ACC112 (cell line): ENCODE data around the gene HOXB7.

ENCODE experiments used
- H2AFZ ChIP-seq: fragments of 200-600 bp; sonication (generic); one replicate; pipeline ENCODE4 v1.6.0; 2017; ENCODE audit warnings: antibody characterized with exemption, low read length; ENCODE audit not compliant: unreplicated experiment
- H3K27ac ChIP-seq: fragments of 200-600 bp; sonication (generic); 2 replicates; pipeline ENCODE4 v1.5.1; 2014; ENCODE audit warnings: low read depth, mild to moderate bottlenecking, antibody characterized with exemption, low read length, moderate library complexity
- H3K27me3 ChIP-seq: fragments of 200-600 bp; sonication (generic); 2 replicates; pipeline ENCODE4 v1.6.1; 2014; ENCODE audit warnings: mild to moderate bottlenecking, antibody characterized with exemption, low read length, moderate library complexity, mixed read lengths; ENCODE audit not compliant: insufficient read depth
- H3K36me3 ChIP-seq: fragments of 200-600 bp; sonication (generic); 2 replicates; pipeline ENCODE4 v1.6.1; 2016; ENCODE audit warnings: mild to moderate bottlenecking, antibody characterized with exemption, low read length, moderate library complexity, mixed read lengths; ENCODE audit not compliant: insufficient read depth
- H3K4me1 ChIP-seq: fragments of 200-600 bp; sonication (generic); one replicate; pipeline ENCODE4 v1.6.1; 2016; ENCODE audit warnings: low read length, mixed read lengths; ENCODE audit not compliant: insufficient read depth, unreplicated experiment, control insufficient read depth
- H3K4me3 ChIP-seq: fragments of 200-600 bp; sonication (generic); 2 replicates; pipeline ENCODE4 v1.5.1; 2014; ENCODE audit warnings: mild to moderate bottlenecking, low read depth, low read length
- H3K79me2 ChIP-seq: fragments of 200-600 bp; sonication (generic); one replicate; pipeline ENCODE4 v1.6.0; 2016; ENCODE audit warnings: low read length; ENCODE audit not compliant: control insufficient read depth, unreplicated experiment, insufficient read depth

HOXB7 gene

GRCh38 chr17:48558831-48559121 lies 52.0 kb downstream of the HOXB7 start:
- Histone ChIP-seq H3K27ac (no peak overlapping the region), H3K4me3 (no peak overlapping the region), H3K36me3 (no peaks in the 10 kb centered on the region), H3K4me1 (no peaks in the 10 kb centered on the region), H2AFZ (no peak overlapping the region), H3K27me3 (peaks cover 96% of the 10 kb centered on the region), H3K79me2 (no peaks in the 10 kb centered on the region)

- no peak overlapping the region for H2AFZ ChIP-seq
- no peaks in the 10 kb centered on the region for H3K36me3 ChIP-seq
- H3K27ac ChIP-seq: no peak overlapping the region
- H3K4me3 ChIP-seq: no peak overlapping the region
- no peaks in the 10 kb centered on the region for H3K79me2 ChIP-seq
- H3K27me3 ChIP-seq: peaks cover 96% of the 10 kb centered on the region
- H3K4me1 ChIP-seq: no peaks in the 10 kb centered on the region
These were observed 52.6 kb downstream of the HOXB7 start for GRCh38 chr17:48558057-48558830.
